ENCODE data around the gene ATAD3A. TPM values are rescaled to one million over a fixed set of nuclear protein-coding genes. Genes with fewer than 3 reads are reported as not detected.
A peak's percentile ranks its signal among the peaks of the same experiment; 100 is the strongest.

Gene ATAD3A
- total and polyA plus RNA-seq, 9 of the 15 experiments (the other 6 are each of a cell fraction or from before 2014, with no cell fraction given), result 0.10 to 173 (median 36.7) TPM

GRCh38 chr1:1554926-1555915 lies 43.3 kb downstream of the ATAD3A start (continued):
- TF ChIP-seq JUND (IDR thresholded peaks at IDR 0.05; ENCODE audit: borderline replicate concordance, low read depth, low read length), result peak; percentile 92
- peak; percentile 82; the same call in 2 of the 3 replicates for TF ChIP-seq JUND (tag; IDR thresholded peaks at IDR 0.05; ENCODE audit: borderline replicate concordance, low read depth, low read length)
- TF ChIP-seq, protein P1, sequence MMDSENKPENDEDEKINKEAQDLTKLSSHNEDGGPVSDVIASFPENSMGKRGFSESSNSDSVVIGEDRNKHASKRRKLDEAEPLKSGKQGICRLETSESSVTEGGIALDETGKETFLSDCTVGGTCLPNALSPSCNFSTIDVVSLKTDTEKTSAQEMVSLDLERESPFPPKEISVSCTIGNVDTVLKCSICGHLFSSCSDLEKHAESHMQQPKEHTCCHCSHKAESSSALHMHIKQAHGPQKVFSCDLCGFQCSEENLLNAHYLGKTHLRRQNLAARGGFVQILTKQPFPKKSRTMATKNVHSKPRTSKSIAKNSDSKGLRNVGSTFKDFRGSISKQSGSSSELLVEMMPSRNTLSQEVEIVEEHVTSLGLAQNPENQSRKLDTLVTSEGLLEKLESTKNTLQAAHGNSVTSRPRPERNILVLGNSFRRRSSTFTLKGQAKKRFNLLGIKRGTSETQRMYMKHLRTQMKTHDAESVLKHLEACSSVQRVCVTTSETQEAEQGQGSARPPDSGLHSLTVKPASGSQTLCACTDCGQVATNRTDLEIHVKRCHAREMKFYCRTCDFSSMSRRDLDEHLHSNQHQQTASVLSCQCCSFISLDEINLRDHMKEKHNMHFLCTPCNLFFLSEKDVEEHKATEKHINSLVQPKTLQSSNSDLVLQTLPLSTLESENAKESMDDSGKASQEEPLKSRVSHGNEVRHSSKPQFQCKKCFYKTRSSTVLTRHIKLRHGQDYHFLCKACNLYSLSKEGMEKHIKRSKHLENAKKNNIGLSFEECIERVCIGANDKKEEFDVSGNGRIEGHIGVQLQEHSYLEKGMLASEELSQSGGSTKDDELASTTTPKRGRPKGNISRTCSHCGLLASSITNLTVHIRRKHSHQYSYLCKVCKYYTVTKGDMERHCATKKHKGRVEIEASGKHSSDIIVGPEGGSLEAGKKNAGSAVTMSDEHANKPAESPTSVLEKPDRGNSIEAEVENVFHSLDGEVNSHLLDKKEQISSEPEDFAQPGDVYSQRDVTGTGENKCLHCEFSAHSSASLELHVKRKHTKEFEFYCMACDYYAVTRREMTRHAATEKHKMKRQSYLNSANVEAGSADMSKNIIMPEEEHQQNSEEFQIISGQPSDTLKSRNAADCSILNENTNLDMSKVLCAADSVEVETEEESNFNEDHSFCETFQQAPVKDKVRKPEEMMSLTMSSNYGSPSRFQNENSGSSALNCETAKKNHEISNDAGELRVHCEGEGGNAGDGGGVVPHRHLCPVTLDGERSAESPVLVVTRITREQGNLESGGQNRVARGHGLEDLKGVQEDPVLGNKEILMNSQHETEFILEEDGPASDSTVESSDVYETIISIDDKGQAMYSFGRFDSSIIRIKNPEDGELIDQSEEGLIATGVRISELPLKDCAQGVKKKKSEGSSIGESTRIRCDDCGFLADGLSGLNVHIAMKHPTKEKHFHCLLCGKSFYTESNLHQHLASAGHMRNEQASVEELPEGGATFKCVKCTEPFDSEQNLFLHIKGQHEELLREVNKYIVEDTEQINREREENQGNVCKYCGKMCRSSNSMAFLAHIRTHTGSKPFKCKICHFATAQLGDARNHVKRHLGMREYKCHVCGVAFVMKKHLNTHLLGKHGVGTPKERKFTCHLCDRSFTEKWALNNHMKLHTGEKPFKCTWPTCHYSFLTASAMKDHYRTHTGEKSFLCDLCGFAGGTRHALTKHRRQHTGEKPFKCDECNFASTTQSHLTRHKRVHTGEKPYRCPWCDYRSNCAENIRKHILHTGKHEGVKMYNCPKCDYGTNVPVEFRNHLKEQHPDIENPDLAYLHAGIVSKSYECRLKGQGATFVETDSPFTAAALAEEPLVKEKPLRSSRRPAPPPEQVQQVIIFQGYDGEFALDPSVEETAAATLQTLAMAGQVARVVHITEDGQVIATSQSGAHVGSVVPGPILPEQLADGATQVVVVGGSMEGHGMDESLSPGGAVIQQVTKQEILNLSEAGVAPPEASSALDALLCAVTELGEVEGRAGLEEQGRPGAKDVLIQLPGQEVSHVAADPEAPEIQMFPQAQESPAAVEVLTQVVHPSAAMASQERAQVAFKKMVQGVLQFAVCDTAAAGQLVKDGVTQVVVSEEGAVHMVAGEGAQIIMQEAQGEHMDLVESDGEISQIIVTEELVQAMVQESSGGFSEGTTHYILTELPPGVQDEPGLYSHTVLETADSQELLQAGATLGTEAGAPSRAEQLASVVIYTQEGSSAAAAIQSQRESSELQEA (IDR thresholded peaks at IDR 0.05; ENCODE audit: low read depth), result no peak
- TF ChIP-seq SMAD3 (CRISPR knock-in tag; conservative IDR thresholded peaks at IDR 0.05), result no peak
- no peak for TF ChIP-seq DMBX1 (CRISPR knock-in tag; IDR thresholded peaks at IDR 0.05; ENCODE audit: borderline replicate concordance)
- no peak for TF ChIP-seq NR2C1 (IDR thresholded peaks at IDR 0.05)
- TF ChIP-seq NR2C1 (tag; IDR thresholded peaks at IDR 0.05), result 0 out of 2 replicates have a peak, but pooled peaks have one; percentile 33
- TF ChIP-seq KDM1A (IDR thresholded peaks at IDR 0.05), result peak in 1 of 2 experiments; percentile 9; a peak in 1 of 4 replicates
- TF ChIP-seq IRF9 (tag; IDR thresholded peaks at IDR 0.05), result no peak
- no peak for TF ChIP-seq KLF10 (CRISPR knock-in tag; IDR thresholded peaks at IDR 0.05)
- no peak for TF ChIP-seq ZNF3 (CRISPR knock-in tag; IDR thresholded peaks at IDR 0.05)
- 0 out of 2 replicates have a peak, but pooled peaks have one; percentile 54 for TF ChIP-seq POLR2G (IDR thresholded peaks at IDR 0.05; ENCODE audit: low read depth, low read length)

All from K562 (cell line).